ENCODE results near the gene STARD5. TPM values are rescaled to one million over a fixed set of nuclear protein-coding genes. Genes with fewer than 3 reads are reported as not detected.
A peak's percentile ranks its signal among the peaks of the same experiment; 100 is the strongest.

STARD5 gene
- polyA plus RNA-seq, 3 donors: 3.3 to 5.7 (median 5.3) TPM

GRCh38 chr15:81281456-81281735 is 42.5 kb downstream of the STARD5 start:
- DNase-seq (ENCODE audit: extremely low read depth in 1 of 11, low read depth in 9 of 11, low spot score in 4 of 11): no peak

- DNase-seq (ENCODE audit: extremely low read depth in 1 of 11, low read depth in 9 of 11, low spot score in 4 of 11): no peak
These were observed 43.1 kb downstream of the STARD5 start for GRCh38 chr15:81280696-81281455.

- DNase-seq (ENCODE audit: extremely low read depth in 1 of 11, low read depth in 9 of 11, low spot score in 4 of 11): no peak
These were observed 44.1 kb downstream of the STARD5 start for GRCh38 chr15:81279621-81280485.

GRCh38 chr15:81278306-81279029 is 45.5 kb downstream of the STARD5 start:
- no peak for DNase-seq (ENCODE audit: extremely low read depth in 1 of 11, low read depth in 9 of 11, low spot score in 4 of 11)

GRCh38 chr15:81277851-81278250 is 46.1 kb downstream of the STARD5 start:
- DNase-seq (ENCODE audit: extremely low read depth in 1 of 11, low read depth in 9 of 11, low spot score in 4 of 11): no peak

- no peak for DNase-seq (ENCODE audit: extremely low read depth in 1 of 11, low read depth in 9 of 11, low spot score in 4 of 11)
These were observed 47.0 kb downstream of the STARD5 start for GRCh38 chr15:81276967-81277366.

GRCh38 chr15:81275711-81276392 is 48.1 kb downstream of the STARD5 start:
- DNase-seq (ENCODE audit: extremely low read depth in 1 of 11, low read depth in 9 of 11, low spot score in 4 of 11): no peak

- DNase-seq (ENCODE audit: extremely low read depth in 1 of 11, low read depth in 9 of 11, low spot score in 4 of 11): peak; percentile 57 to 77 (median 69)
These were observed 48.8 kb downstream of the STARD5 start for GRCh38 chr15:81274931-81275707.

- DNase-seq (ENCODE audit: extremely low read depth in 1 of 11, low read depth in 9 of 11, low spot score in 4 of 11): no peak
These were observed 49.7 kb downstream of the STARD5 start for GRCh38 chr15:81274255-81274654.

- no peak for DNase-seq (ENCODE audit: extremely low read depth in 1 of 11, low read depth in 9 of 11, low spot score in 4 of 11)
These were observed 50.1 kb downstream of the STARD5 start for GRCh38 chr15:81273855-81274254.

- no peak for DNase-seq (ENCODE audit: extremely low read depth in 1 of 11, low read depth in 9 of 11, low spot score in 4 of 11)
These were observed 50.7 kb downstream of the STARD5 start for GRCh38 chr15:81273200-81273599.

GRCh38 chr15:81271761-81272644 is 51.9 kb downstream of the STARD5 start:
- no peak for DNase-seq (ENCODE audit: extremely low read depth in 1 of 11, low read depth in 9 of 11, low spot score in 4 of 11)

- no peak for DNase-seq (ENCODE audit: extremely low read depth in 1 of 11, low read depth in 9 of 11, low spot score in 4 of 11)
These were observed 53.0 kb downstream of the STARD5 start for GRCh38 chr15:81270781-81271491.

GRCh38 chr15:81270188-81270587 is 53.8 kb downstream of the STARD5 start:
- DNase-seq (ENCODE audit: extremely low read depth in 1 of 11, low read depth in 9 of 11, low spot score in 4 of 11): no peak

- no peak for DNase-seq (ENCODE audit: extremely low read depth in 1 of 11, low read depth in 9 of 11, low spot score in 4 of 11)
These were observed 54.9 kb downstream of the STARD5 start for GRCh38 chr15:81268881-81269601.

GRCh38 chr15:81268340-81268739 is 55.6 kb downstream of the STARD5 start:
- DNase-seq (ENCODE audit: extremely low read depth in 1 of 11, low read depth in 9 of 11, low spot score in 4 of 11): no peak

Data from renal cortex interstitium (tissue), 11 donors.